CD4-positive, alpha-beta memory T cell (primary cell): ENCODE measurements around the gene UBE2U. TPM values are rescaled to one million over a fixed set of nuclear protein-coding genes. Genes with fewer than 3 reads are reported as not detected.
"Not testable (repeated sequence)": the region's sequence is repeated elsewhere in the genome, so short reads cannot be mapped to it uniquely, and the experiment has no call there.

ENCODE experiments used
- CTCF ChIA-PET: fragments of 350-600 bp; sonication (Branson Sonifier 250); formaldehyde crosslinking; loops from one replicate; lab custom pipeline; 2021; ENCODE audit warnings: inconsistent platforms; ENCODE audit not compliant: partially characterized antibody; lab: Charles Lee
- POLR2A ChIA-PET: fragments of 350-600 bp; sonication (Branson Sonifier 250); formaldehyde crosslinking; loops from one replicate; lab custom pipeline; 2021; ENCODE audit not compliant: partially characterized antibody; lab: Charles Lee
- DNase-seq, 5 donors: peaks; one replicate each; pipeline versions ENCODE4 v3.0.0 to v3.0.0-alpha.2; 2020 to 2022; ENCODE audit warnings: mixed read lengths in 1 of 5
- H3K27ac ChIP-seq: one replicate; pipeline ENCODE4 v1.7.0; 2013; ENCODE audit warnings: low read depth, low read length
- H3K27me3 ChIP-seq: 2 replicates; pipeline ENCODE4 v1.7.0; 2013; ENCODE audit warnings: mild to moderate bottlenecking, low read length, moderate library complexity; ENCODE audit not compliant: insufficient read depth
- H3K36me3 ChIP-seq: 2 replicates; pipeline ENCODE4 v1.7.0; 2013; ENCODE audit warnings: mild to moderate bottlenecking, low read length, moderate library complexity; ENCODE audit not compliant: insufficient read depth
- H3K4me1 ChIP-seq: 2 replicates; pipeline ENCODE4 v1.7.0; 2013; ENCODE audit warnings: mild to moderate bottlenecking, low read length, moderate library complexity; ENCODE audit not compliant: insufficient read depth
- H3K4me3 ChIP-seq, 2 donors: one replicate each; pipeline ENCODE4 v1.7.0; 2013; ENCODE audit warnings: low read length in 2 of 2, mild to moderate bottlenecking in 1 of 2
- H3K9me3 ChIP-seq, 2 donors: one replicate each; pipeline ENCODE4 v1.7.0; 2013; ENCODE audit warnings: low read length in 2 of 2, control low read depth in 1 of 2; ENCODE audit not compliant: control insufficient read depth in 1 of 2
- H3K27ac Mint-ChIP-seq, 7 donors: one replicate each; pipeline ENCODE4 v1.8.0; 2020 to 2021; ENCODE audit warnings: mixed read lengths in 7 of 7, mild to moderate bottlenecking in 6 of 7, inconsistent platforms in 3 of 7, moderate library complexity in 3 of 7
- H3K27me3 Mint-ChIP-seq, 2 donors: one replicate each; pipeline ENCODE4 v1.8.0; 2020 to 2021; ENCODE audit warnings: mixed read lengths in 2 of 2
- H3K36me3 Mint-ChIP-seq, 2 donors: one replicate each; pipeline ENCODE4 v1.8.0; 2020 to 2021; ENCODE audit warnings: mixed read lengths in 2 of 2, inconsistent platforms in 1 of 2, mild to moderate bottlenecking in 1 of 2
- H3K4me1 Mint-ChIP-seq, 4 donors: one replicate each; pipeline ENCODE4 v1.8.0; 2020 to 2021; ENCODE audit warnings: mixed read lengths in 4 of 4, mild to moderate bottlenecking in 1 of 4
- H3K4me3 Mint-ChIP-seq, 8 donors: one replicate each; pipeline ENCODE4 v1.8.0; 2020 to 2021; ENCODE audit warnings: mixed read lengths in 8 of 8, mild to moderate bottlenecking in 7 of 8, moderate library complexity in 6 of 8, inconsistent platforms in 3 of 8
- H3K9me3 Mint-ChIP-seq, 8 donors: one replicate each; pipeline ENCODE4 v1.8.0; 2020 to 2021; ENCODE audit warnings: mixed read lengths in 8 of 8, mild to moderate bottlenecking in 5 of 8, inconsistent platforms in 3 of 8, moderate library complexity in 1 of 8
- intact Hi-C: fragments of 100-400 bp; cut with micrococcal nuclease; formaldehyde crosslinking; loops from one replicate; pipeline ENCODE4 v1.15.1; 2023
- polyA plus RNA-seq, 2 donors: library from polyadenylated mRNA; unstranded; fragments of 300-500 nt; fragmentation: Illumina TruSeq; gene quantifications; one replicate each; pipeline ENCODE4 v1.2.3, GENCODE V29; 2021
- total RNA-seq, 2 experiments: library from RNA; stranded (reverse); gene quantifications; one replicate each; pipeline ENCODE4 v1.2.3, GENCODE V29; 2021

UBE2U gene
- total and polyA plus RNA-seq, 4 experiments from 2014 or later, result not detected

GRCh38 chr1:64200064-64200463 lies 3.4 kb upstream of the UBE2U start:
- ChIA-PET POLR2A (no interaction called here), CTCF (no interaction called here)
- Histone ChIP-seq H3K4me3 (no peak overlapping the region), H3K4me1 (no peaks in the 10 kb centered on the region), H3K27me3 (no peaks in the 10 kb centered on the region), H3K27ac (no peak overlapping the region), H3K36me3 (no peaks in the 10 kb centered on the region), H3K9me3 (no peaks in the 10 kb centered on the region)
- Mint-ChIP-seq H3K9me3 (peaks cover 0 to 4% (median 0%) of the 10 kb centered on the region in 8 donors), H3K27ac (no peak overlapping the region), H3K27me3 (peaks cover 0 to 2% of the 10 kb centered on the region in 2 donors), H3K4me1 (peaks cover 0 to 1% (median 0%) of the 10 kb centered on the region in 4 donors), H3K4me3 (no peak overlapping the region), H3K36me3 (no peaks in the 10 kb centered on the region)
- DNase-seq, result no peak
- intact Hi-C loops, result no loop called here

DNA sequence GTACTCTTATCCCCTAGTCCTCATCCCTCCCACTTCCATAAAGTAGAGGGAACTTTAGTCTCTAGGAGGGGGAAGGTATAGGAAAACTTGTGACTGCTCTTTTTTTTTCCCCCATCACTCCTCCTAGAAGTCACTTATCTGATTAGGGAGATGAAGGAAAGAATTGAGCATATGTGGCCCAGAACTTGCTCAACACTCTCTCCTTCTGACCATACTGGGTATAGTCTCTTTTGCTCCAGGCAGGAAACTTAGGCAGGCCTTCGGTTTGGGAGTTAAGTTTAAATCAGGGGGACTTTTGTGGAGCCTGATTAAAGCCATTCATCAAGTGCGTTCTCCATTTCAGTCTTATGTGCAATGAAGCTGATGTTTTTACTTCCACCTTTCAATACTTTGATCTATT lies 5.8 kb downstream of the UBE2U start:
- H3K4me3 Mint-ChIP-seq, result no peak overlapping the region
- no peak for DNase-seq
- no peak overlapping the region for H3K27ac Mint-ChIP-seq
- POLR2A ChIA-PET, result no interaction called here
- Histone ChIP-seq H3K27ac (no peak overlapping the region), H3K4me3 (no peak overlapping the region), H3K4me1 (no peaks in the 10 kb centered on the region), H3K36me3 (no peaks in the 10 kb centered on the region), H3K9me3 (no peaks in the 10 kb centered on the region), H3K27me3 (no peaks in the 10 kb centered on the region)
- H3K27me3 Mint-ChIP-seq, result peaks cover 5 to 8% of the 10 kb centered on the region in 2 donors
- H3K9me3 Mint-ChIP-seq, result peaks cover 0 to 2% (median 0%) of the 10 kb centered on the region in 8 donors
- CTCF ChIA-PET, result no interaction called here
- no peaks in the 10 kb centered on the region for H3K36me3 Mint-ChIP-seq
- no peaks in the 10 kb centered on the region for H3K4me1 Mint-ChIP-seq
- intact Hi-C loops, result no loop called here

DNA sequence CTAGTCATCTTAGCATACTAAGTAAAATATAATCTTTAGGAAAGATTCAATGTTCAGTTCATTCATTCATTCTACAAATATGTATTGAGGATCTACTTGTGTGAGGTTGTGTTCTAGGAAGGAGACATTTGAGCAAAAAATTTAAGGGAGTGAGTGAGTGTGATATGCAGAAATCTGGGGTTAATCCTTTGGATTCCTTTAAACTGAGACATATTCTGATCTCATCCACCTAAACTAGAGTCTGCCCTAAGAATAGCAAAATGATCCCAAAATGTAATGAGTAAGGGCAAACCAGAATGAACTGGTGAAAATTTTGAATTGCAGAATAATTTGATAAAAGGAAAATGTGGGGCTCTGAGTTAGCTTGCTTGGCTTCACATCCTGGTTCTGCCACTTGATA lies 8.6 kb downstream of the UBE2U start:
- no peaks in the 10 kb centered on the region for H3K4me1 ChIP-seq
- intact Hi-C loops, result no loop called here
- H3K27me3 ChIP-seq, result no peaks in the 10 kb centered on the region
- H3K9me3 ChIP-seq, result no peaks in the 10 kb centered on the region
- no peak overlapping the region for H3K4me3 ChIP-seq
- H3K27ac ChIP-seq, result no peak overlapping the region
- CTCF ChIA-PET, result no interaction called here
- H3K36me3 ChIP-seq, result no peaks in the 10 kb centered on the region
- no peak overlapping the region for H3K4me3 Mint-ChIP-seq
- no peak overlapping the region for H3K27ac Mint-ChIP-seq
- POLR2A ChIA-PET, result no interaction called here
- no peak for DNase-seq
- H3K9me3 Mint-ChIP-seq, result peaks cover 0 to 3% (median 0%) of the 10 kb centered on the region in 8 donors
- no peaks in the 10 kb centered on the region for H3K4me1 Mint-ChIP-seq
- peaks cover 4 to 7% of the 10 kb centered on the region in 2 donors for H3K27me3 Mint-ChIP-seq
- H3K36me3 Mint-ChIP-seq, result no peaks in the 10 kb centered on the region

DNA sequence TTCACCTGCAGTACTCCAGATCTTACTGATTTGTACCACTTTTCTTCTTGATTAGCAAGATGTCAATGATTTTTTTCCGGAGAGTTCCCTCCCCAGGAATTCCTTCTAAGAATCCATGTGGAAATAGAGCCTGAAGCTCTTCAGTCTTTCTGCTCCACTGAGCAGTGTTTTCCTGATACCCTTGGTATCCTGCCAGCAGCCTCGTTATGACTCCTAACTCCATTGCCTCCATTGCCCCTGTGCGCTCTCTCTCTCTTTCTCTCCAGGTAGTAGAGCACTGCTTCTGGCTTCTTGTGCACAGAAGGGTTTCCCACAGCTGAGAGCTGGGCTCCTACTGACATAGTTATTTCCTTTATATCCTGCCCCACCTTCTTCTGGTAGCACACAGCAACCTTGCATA lies 12.2 kb downstream of the UBE2U start:
- intact Hi-C loops, result no loop called here
- Histone ChIP-seq H3K4me1 (no peaks in the 10 kb centered on the region), H3K4me3 (no peak overlapping the region), H3K9me3 (no peaks in the 10 kb centered on the region), H3K27ac (no peak overlapping the region), H3K36me3 (no peaks in the 10 kb centered on the region), H3K27me3 (no peaks in the 10 kb centered on the region)
- ChIA-PET CTCF (no interaction called here), POLR2A (no interaction called here)
- DNase-seq, result no peak
- Mint-ChIP-seq H3K36me3 (no peaks in the 10 kb centered on the region), H3K9me3 (peaks cover 0 to 3% (median 0%) of the 10 kb centered on the region in 8 donors), H3K4me1 (no peaks in the 10 kb centered on the region), H3K4me3 (no peak overlapping the region), H3K27ac (no peak overlapping the region), H3K27me3 (peaks cover 2 to 9% of the 10 kb centered on the region in 2 donors)

- DNase-seq, result no peak
- no peak overlapping the region for H3K27ac Mint-ChIP-seq
- H3K27me3 Mint-ChIP-seq, result peaks cover 2 to 4% of the 10 kb centered on the region in 2 donors
- Histone ChIP-seq H3K27ac (no peak overlapping the region), H3K36me3 (no peaks in the 10 kb centered on the region), H3K9me3 (no peaks in the 10 kb centered on the region), H3K27me3 (no peaks in the 10 kb centered on the region), H3K4me1 (no peaks in the 10 kb centered on the region), H3K4me3 (no peak overlapping the region)
- H3K4me3 Mint-ChIP-seq, result no peak overlapping the region
- H3K9me3 Mint-ChIP-seq, result peaks cover 0 to 3% (median 0%) of the 10 kb centered on the region in 8 donors
- ChIA-PET CTCF (interaction anchor here (1.0 kb wide), 1 partner anchor 285 kb away, joined by 3 read pairs; no protein-coding TSS in a partner anchor), POLR2A (no interaction called here)
- H3K36me3 Mint-ChIP-seq, result no peaks in the 10 kb centered on the region
- intact Hi-C loops, result no loop called here
- H3K4me1 Mint-ChIP-seq, result peaks cover 0 to 1% (median 0%) of the 10 kb centered on the region in 4 donors
Observed at GRCh38 chr1:64220241-64220640, 16.8 kb downstream of the UBE2U start.

DNA sequence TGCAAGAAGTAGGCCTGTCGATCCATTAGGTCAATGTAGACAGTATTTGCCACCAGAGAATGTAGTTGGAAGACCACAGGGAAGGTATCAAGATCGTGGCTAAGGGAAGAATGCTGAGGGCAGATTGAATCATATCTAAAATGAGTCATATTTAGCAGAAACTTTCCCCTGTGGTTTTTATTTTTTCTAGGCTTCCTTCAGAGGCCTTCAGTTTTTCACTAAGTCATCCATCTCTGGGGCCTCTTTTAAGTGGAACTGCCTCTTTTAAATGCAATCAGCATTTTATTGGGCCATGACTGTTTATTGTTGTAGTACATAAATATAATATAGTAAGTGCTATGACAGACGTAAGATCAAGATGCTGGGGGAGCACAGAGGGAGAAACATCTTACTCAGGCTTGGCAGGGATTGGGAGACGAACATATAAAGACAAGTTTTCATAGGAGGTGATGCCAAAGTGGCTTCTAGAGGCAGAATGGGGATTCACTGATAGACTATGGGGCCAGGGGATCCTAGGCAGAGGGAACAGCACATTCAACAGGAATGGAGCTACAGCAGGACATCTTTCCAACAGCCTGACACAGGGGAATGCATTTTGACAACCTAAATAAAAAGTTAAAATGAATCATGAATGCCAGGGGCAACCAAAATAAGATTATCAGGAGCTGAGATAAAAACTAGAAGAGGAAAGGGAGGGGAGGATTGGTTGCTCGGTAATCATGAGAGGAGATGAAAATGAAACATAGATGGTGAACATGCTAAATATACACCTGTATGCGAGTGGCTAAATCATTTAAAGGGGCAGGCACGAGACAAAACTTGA lies 20.1 kb downstream of the UBE2U start:
- peaks cover 0 to 1% (median 0%) of the 10 kb centered on the region in 8 donors for H3K9me3 Mint-ChIP-seq
- Histone ChIP-seq H3K27ac (no peak overlapping the region), H3K36me3 (no peaks in the 10 kb centered on the region), H3K4me1 (no peaks in the 10 kb centered on the region), H3K27me3 (no peaks in the 10 kb centered on the region), H3K9me3 (no peaks in the 10 kb centered on the region), H3K4me3 (no peak overlapping the region)
- no peak overlapping the region for H3K27ac Mint-ChIP-seq
- no peak for DNase-seq
- no peak overlapping the region for H3K4me3 Mint-ChIP-seq
- no peaks in the 10 kb centered on the region for H3K36me3 Mint-ChIP-seq
- H3K4me1 Mint-ChIP-seq, result peaks cover 0 to 1% (median 0%) of the 10 kb centered on the region in 4 donors
- POLR2A ChIA-PET, result no interaction called here
- peaks cover 0 to 8% of the 10 kb centered on the region in 2 donors for H3K27me3 Mint-ChIP-seq
- CTCF ChIA-PET, result no interaction called here
- intact Hi-C loops, result no loop called here

GRCh38 chr1:64224236-64224635 lies 20.8 kb downstream of the UBE2U start:
- H3K27ac ChIP-seq, H3K27ac Mint-ChIP-seq, POLR2A ChIA-PET, H3K4me3 ChIP-seq, H3K4me3 Mint-ChIP-seq, H3K27me3 ChIP-seq, H3K4me1 Mint-ChIP-seq, H3K36me3 ChIP-seq, H3K9me3 ChIP-seq, H3K27me3 Mint-ChIP-seq, DNase-seq, H3K4me1 ChIP-seq, intact Hi-C loops, H3K9me3 Mint-ChIP-seq, H3K36me3 Mint-ChIP-seq, CTCF ChIA-PET: not testable (repeated sequence)
